Activated CD8-positive, alpha-beta memory T cell treated with anti-CD3 and anti-CD28 coated beads, Interleukin-2, amount 50 U/mL, for 4 hours (primary cell): ENCODE results near the gene UROC1.

Experiments
- DNase-seq: peaks from one replicate; pipeline ENCODE4 v3.0.0-alpha.2; 2020

UROC1 gene

GRCh38 chr3:126476166-126477060 lies 41.2 kb downstream of the UROC1 start:
- no peak for DNase-seq

DNA sequence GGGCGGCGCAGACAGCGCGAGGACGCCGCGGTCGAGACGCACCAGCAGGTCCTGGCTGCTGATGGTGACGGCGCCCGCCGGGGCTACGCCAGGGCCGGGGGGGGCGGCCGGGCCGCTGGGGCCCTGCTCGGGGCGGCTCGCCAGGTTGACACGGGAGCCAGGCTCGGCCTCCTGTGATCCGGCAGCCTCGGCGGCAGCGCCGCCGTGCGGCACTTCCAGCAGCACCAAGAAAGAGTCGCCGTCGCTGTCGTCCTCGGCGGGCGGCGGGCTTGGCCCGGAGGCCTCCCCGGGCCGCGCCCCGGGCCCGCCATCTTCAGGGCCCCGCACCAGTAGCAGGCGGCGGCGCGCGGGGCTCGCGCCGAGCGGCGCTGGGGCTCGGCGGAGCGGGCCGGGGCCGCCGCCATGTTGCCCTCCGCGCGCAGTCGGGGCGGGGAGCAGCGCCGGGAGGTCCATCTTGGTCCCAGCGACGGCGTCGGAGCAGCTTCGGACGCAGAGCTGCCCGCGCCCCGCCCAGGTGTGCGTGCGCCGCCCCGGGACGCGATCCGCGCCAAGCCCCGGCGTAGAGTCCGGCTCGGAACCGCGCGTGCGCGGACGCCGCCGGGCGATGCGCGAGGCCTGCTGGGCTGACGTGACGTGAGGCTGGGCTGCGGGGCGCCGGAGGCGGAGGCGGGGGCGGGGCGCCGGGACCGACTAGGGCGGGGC lies 42.0 kb downstream of the UROC1 start, which contains the start of gene ZXDC:
ZXDC (minus strand) TSS at position 479 of the 702 bp plus-strand sequence; CDS start at position 453, 26 bp downstream.
- peak; percentile 93 for DNase-seq

DNA sequence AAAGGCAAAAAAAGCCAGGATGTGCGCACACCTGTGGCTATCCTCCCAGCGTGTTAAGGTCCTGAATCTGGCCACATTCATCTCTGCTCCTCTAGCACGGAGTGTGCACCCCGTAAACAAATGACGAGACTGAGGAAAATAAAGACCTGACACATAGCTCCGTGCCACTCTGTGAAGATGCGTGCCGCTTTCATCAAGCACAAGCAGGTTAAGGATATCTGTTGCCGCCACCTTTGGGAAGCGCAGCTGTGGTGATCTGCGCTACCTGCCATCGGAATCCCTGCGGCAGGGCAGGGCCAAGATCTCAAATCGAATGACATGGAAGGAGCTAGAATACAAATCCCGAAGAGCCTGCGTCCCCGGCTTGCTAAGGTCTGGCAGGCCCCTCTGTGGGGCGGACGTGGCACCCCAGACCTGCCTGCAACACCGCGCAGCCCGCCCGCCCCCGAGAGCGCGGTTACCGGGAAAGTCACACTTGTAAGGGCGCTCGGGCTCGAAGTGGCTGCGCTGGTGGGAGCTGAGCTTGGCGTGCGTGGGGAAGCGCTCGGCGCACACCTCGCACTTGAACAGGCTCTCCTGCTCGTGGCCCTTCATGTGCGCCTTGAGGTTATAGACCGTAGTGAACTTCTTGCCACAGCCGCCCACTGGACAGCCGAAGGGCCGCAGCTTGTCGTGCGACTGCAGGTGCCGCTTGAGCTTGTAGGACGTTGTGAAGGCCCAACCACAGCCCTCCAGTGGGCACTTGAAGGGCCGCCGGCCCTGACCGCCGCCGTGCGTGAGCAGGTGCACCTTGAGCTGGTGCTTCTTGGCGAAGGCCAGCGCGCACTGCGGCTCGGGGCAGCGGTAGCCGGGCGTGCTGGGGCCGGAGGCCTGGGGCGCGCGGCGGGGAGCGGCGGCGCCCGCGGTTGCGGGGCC lies 42.8 kb downstream of the UROC1 start:
- peak; percentile 41 for DNase-seq

- no peak for DNase-seq
Observed at GRCh38 chr3:126473292-126474168, 44.0 kb downstream of the UROC1 start.

- no peak for DNase-seq
Observed at GRCh38 chr3:126472277-126473006, 45.1 kb downstream of the UROC1 start.

DNA sequence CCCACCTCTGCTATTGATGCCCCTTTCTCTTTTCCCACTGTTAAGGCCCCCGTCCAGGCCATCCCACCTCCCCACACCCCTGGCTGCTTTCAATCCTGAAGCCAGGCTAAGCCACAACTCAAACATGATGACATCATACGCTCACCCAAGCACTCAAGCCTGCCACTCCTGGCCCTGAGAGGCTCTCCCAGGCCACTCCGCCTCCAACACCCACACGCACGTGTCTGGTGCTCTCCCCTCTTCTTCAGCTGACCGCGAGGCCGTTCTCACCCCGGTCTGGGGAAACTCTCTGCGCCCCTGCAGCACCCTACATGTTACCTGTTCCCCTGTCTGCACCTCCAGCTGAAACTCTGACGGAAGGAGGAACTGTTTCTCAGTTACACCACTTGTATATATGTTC lies 48.1 kb downstream of the UROC1 start:
- DNase-seq: no peak

DNA sequence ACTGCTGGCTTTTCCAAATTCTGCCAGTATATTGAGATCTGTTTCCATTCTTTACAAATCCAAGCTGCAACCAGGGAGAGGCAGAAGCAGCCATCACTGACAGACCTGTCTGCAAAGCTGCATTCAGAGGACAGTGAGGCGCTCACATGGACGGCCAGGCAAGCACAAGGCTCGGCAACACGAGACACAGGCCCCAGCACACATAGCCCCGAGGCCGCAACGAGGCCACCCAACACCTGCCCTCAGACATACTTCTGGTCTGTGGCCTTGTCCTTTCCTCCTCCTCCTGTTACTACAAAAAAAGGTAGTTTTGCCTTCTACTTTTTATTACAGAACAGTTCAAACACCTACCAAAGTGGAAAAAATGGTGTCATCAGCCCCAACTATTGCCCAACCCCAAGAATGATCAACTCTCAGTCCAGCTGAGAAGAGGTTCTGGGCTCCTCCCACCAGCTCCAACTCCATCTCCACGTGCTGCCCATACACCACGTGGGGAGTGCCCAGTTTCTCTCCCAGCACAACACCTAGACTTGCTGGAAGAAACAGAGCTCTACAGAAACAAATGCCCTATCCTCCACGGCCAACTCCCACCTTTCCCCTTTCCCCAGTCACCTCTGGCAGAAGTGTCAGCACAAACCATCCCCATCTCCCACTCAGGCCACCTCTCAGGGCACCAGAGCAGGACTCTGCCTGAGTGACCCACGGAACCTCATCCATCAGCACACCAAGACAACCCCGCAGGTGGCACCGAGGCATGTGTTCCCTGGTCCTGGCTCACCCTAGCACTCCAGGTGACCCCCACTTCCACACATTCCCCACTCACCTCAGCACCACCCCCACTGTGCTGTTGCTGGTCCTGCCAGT lies 49.3 kb downstream of the UROC1 start:
- DNase-seq: no peak

- DNase-seq: no peak
Observed at GRCh38 chr3:126467611-126467955, 50.0 kb downstream of the UROC1 start.

DNA sequence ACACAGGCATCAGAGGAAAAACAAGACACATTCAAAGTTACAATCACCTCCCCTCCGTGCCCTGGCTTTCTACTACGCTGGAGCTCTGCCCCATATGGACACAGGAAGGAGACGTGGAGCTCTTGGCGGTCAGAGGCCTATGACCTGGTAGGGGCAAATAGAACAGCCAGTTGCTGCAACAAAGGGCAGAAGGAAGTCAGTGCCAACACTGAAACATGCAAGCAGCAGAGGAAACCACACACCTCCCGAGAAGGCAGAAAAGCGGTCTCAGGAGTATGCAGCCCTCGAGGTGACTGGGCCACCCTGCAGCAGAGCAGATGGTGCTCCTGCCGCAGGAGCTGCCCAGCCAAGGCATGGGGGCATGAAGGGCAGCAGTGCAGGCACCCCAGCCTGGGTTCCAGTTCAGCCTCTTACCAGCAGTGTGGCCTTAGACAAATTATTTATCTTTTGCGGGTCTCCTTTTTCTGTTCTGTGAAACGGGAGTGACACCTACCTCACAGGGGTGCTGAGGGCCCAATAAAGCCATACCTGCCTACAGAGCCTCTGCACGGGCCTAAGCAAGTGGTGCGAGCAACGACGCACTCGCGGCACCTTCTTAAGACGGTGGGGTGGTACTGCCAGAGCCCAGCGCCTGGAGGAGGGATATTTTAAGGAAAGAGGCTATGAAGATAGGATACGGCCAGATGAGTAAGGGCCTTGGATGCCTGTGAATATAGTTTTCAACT lies 50.5 kb downstream of the UROC1 start:
- no peak for DNase-seq

DNA sequence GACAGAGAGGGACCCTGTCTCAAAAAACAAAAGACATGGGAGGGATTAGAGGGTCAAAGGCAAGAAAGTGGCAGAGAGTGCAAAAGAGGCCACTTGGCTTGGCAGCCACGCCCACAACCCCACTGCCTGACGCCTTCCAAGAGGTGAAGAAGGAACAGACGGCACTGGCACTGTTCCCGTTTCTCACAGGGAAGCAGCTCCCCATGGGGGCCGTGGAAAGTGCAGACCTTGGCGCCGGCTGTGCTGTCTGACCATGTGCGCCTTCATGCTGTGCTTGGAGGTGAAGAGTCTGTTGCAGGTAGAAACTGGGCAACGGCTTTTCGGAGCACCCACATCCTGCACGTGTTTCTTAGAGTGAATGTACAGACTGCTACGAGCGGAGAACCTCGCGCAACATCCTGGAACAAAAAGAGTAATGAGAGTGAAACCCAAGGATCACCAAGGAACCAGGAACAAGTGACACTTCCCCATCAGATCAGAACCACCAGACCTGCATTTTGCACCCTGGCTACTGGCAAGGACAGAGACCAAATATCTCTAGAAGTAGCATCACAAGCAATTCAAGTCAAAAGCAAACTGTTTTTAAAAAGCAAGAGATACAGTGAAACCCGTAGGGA lies 51.5 kb downstream of the UROC1 start:
- no peak for DNase-seq

DNA sequence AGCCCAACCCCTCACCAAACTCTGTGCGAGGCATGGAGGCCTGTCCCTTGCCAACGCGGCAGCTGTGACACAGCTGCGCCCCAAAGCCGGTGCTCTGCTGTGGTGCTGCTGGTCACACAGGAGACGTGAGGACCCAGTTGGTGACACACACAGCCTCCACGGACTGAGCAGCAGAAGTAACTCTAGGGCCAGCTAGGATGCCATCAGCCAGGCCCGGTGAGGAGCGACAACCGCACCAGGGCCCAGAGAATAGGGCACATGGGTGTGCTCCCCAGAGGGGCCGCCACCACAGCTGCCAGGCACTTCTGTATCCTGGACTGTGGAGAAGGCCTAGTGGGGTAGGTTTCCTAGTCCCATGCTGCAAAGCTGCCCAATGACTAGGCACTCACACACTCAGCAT lies 52.6 kb downstream of the UROC1 start:
- no peak for DNase-seq

DNA sequence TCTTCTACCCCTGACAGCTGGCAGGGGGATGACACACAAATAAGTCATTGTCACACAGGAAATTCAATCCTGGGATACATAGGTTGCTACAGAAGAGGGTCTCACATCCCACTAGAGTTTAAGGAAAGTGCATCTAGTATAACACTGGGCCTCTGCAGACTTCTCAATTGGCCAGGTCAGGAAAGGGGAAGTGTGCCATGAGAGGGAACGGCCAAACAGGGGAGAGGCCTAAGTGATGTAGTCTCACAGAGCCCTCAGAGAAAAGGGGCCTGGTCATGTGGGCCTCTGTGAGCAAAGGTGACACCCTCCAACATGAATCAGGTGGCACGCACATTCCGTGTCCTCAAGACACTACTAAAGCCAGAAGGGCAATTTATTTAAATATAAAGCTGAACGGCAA lies 53.1 kb downstream of the UROC1 start:
- DNase-seq: no peak

- DNase-seq: no peak
Observed at GRCh38 chr3:126464093-126464492, 53.5 kb downstream of the UROC1 start.

- DNase-seq: no peak
Observed at GRCh38 chr3:126463521-126463920, 54.1 kb downstream of the UROC1 start.

DNA sequence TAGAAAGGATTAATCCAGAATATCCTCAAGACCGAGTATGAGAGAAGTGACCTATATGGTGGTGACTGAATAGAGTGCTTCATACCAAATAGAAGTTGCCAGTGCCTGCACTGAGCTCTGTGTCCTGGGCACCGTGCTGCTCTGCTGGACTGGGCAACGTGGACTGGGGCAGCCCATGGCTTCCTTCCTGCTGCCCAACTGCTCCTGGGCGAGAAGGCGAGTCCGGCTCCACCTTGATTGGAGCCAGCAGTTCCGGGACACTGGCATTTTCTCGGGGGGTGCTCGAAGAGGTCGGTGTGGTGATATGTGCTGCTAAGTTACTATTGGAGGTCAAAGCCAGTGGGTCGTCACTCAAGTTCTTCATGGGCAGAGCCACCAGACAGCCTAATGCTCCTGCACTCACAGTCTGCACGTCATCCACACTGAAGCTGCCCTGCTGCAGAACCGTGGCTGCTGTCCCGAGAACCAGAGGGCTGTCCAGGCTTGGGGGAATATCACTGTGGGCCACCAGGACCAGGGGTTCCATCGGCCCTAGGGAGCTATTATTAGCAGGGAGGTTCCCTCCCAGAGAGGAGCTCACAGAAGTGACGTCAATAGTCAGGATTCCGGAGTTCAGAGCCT lies 56.0 kb downstream of the UROC1 start:
- DNase-seq: no peak

DNA sequence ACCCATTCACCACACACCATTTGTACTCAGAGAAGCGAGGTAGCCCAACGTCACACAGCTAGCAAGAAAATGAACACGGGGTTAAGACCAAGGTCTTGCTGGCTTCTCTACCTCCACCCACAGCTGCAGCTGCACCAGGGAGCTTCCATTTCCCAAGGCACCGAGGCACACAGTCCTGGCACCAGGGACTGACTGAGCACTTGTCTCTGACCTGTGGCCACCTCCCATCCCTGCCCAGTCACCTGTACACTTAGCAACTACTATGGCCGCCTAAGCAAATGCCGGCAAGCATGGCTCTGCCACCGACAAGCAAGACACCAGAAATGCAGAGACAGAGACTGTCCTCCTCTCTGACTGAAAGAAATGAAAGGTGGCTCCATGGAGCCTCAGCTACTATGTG lies 57.2 kb downstream of the UROC1 start:
- no peak for DNase-seq

- no peak for DNase-seq
Observed at GRCh38 chr3:126459763-126460127, 57.8 kb downstream of the UROC1 start.

DNA sequence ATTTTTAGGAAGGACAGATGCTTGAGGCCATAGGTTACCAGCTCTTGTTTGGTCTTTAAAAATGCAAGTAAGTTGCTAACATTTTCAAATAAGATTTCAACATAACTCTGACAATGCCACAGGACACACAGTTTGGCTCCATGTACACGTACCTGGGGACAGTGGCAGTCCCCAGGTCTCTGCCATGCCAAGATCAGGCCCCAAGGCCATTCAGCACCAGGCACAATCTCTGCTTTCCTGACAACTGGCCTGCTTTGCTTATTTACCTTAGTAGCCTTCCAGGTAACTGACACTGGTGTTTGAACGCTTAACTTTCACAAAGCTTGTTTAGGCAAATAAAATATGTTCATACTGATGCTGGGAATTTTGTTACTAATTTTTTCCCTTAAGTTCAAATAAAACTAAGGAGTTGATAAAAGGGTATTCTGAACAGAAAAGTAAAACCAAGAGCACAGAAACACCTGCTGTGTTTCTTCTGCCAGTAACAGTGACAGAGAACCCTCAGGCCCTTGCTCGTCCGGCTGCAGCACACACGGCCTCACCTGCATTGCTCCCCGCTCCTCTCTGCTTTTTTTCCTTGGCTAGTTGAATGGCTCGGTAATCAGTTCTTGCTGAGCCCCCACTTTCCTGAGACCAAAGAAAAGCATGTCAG lies 58.3 kb downstream of the UROC1 start:
- DNase-seq: no peak
